ENCODE measurements around the gene PAEP.

DNA sequence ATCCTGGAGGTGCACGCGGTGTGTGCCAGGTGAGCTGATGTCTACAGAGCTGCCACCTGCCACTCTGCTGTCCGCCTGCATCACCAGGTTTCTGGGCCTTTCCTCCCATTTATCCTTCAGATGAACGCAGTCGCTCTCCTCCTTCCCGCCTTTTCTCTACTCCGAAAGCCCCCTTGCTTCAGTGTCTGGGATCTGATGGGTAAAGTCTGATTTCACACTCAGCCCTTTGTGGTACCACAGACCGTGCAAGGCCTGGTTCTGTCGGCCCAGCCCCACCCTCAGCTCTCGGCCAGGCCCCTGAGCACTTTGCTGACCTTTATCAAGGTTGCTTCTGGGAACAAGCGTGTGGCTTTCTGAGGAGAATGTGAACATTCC is 45.3 kb downstream of the PAEP start:
- TF ChIP-seq, protein P1, sequence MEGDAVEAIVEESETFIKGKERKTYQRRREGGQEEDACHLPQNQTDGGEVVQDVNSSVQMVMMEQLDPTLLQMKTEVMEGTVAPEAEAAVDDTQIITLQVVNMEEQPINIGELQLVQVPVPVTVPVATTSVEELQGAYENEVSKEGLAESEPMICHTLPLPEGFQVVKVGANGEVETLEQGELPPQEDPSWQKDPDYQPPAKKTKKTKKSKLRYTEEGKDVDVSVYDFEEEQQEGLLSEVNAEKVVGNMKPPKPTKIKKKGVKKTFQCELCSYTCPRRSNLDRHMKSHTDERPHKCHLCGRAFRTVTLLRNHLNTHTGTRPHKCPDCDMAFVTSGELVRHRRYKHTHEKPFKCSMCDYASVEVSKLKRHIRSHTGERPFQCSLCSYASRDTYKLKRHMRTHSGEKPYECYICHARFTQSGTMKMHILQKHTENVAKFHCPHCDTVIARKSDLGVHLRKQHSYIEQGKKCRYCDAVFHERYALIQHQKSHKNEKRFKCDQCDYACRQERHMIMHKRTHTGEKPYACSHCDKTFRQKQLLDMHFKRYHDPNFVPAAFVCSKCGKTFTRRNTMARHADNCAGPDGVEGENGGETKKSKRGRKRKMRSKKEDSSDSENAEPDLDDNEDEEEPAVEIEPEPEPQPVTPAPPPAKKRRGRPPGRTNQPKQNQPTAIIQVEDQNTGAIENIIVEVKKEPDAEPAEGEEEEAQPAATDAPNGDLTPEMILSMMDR (optimal IDR thresholded peaks at IDR 0.05 in 1 of 3, IDR thresholded peaks at IDR 0.05 in 1 of 3, conservative IDR thresholded peaks at IDR 0.05 in 1 of 3; ENCODE audit: extremely low read depth in 1 of 3, insufficient read depth in 2 of 3, low read length in 3 of 3), result no peak
- TF ChIP-seq EZH2 (IDR thresholded peaks at IDR 0.05; ENCODE audit: low read length), result no peak
